C1 segment of cervical spinal cord (tissue), 14 donors: ENCODE results near the gene NNT.
A peak's percentile ranks its signal among the peaks of the same experiment; 100 is the strongest.
"Not testable (repeated sequence)": the region's sequence is repeated elsewhere in the genome, so short reads cannot be mapped to it uniquely, and the experiment has no call there.

Experiments
- DNase-seq, 14 donors: peaks; one replicate each; lab custom pipeline; 2025; lab: John Stamatoyannopoulos, UW

The NNT gene

GRCh38 chr5:43602461-43603343, at the start of gene NNT:
Gene NNT, plus strand, starts transcription at chr5:43603180. Its CDS starts 6,016 bp downstream, at chr5:43609196.
- DNase-seq: peak in 13 of 14 donors; percentile 30 to 82 (median 72)

- DNase-seq: no peak
Observed at GRCh38 chr5:43553381-43553780, 49.6 kb upstream of the NNT start.

- no peak for DNase-seq
Observed at GRCh38 chr5:43554497-43554896, 48.5 kb upstream of the NNT start.

- DNase-seq: peak in 13 of 14 donors; percentile 1 to 78 (median 52)
Observed at GRCh38 chr5:43555895-43556606, 46.9 kb upstream of the NNT start.

- peak in 1 of 14 donors; percentile 78 for DNase-seq
Observed at GRCh38 chr5:43556607-43556856, 46.4 kb upstream of the NNT start.

GRCh38 chr5:43556857-43557542, 46.0 kb upstream of the NNT start, which contains the start of gene PAIP1:
Gene PAIP1, minus strand, starts transcription at chr5:43557077. Its CDS starts 231 bp downstream, at chr5:43556846.
- peak in 13 of 14 donors; percentile 20 to 90 (median 80) for DNase-seq

GRCh38 chr5:43560128-43560527, 42.9 kb upstream of the NNT start:
- no peak for DNase-seq

GRCh38 chr5:43561356-43561755, 41.6 kb upstream of the NNT start:
- no peak for DNase-seq

- no peak for DNase-seq
Observed at GRCh38 chr5:43563321-43563720, 39.7 kb upstream of the NNT start.

- no peak for DNase-seq
Observed at GRCh38 chr5:43564289-43564850, 38.6 kb upstream of the NNT start.

GRCh38 chr5:43565043-43565442, 37.9 kb upstream of the NNT start:
- no peak for DNase-seq

GRCh38 chr5:43567967-43568366, 35.0 kb upstream of the NNT start:
- DNase-seq: no peak

- no peak for DNase-seq
Observed at GRCh38 chr5:43569236-43569746, 33.7 kb upstream of the NNT start.

GRCh38 chr5:43570450-43571158, 32.4 kb upstream of the NNT start:
- DNase-seq: no peak

- no peak for DNase-seq
Observed at GRCh38 chr5:43571237-43571636, 31.7 kb upstream of the NNT start.

- no peak for DNase-seq
Observed at GRCh38 chr5:43572357-43572756, 30.6 kb upstream of the NNT start.

GRCh38 chr5:43573058-43573457, 29.9 kb upstream of the NNT start:
- no peak for DNase-seq

GRCh38 chr5:43580402-43581210, 22.4 kb upstream of the NNT start:
- not testable (repeated sequence) for DNase-seq

GRCh38 chr5:43581398-43581797, 21.6 kb upstream of the NNT start:
- no peak for DNase-seq
